ENCODE measurements around the gene TEX53.
A peak's percentile ranks its signal among the peaks of the same experiment; 100 is the strongest.

TEX53 gene

DNA sequence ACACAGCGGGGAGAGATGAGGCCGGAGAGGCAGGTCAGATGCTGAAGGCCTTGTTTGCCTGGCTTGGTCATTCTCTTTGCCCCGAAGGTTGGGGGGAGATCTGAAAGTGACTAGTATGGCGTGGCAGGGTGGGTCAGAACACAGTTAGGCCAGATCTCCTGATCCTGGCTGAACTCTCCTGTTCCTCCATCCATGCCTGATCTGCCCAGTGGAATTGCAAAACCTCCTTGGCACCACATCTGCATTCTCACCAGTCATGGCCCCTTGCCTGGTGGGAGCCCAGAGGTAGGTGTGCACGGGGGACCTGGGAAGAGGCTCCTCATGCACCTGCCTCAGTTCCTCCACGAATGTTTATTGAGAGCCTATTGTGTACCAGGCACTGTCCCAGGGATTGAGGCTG lies 23.2 kb downstream of the TEX53 start:
- DNase-seq (ENCODE audit: low spot score) = no peak

DNA sequence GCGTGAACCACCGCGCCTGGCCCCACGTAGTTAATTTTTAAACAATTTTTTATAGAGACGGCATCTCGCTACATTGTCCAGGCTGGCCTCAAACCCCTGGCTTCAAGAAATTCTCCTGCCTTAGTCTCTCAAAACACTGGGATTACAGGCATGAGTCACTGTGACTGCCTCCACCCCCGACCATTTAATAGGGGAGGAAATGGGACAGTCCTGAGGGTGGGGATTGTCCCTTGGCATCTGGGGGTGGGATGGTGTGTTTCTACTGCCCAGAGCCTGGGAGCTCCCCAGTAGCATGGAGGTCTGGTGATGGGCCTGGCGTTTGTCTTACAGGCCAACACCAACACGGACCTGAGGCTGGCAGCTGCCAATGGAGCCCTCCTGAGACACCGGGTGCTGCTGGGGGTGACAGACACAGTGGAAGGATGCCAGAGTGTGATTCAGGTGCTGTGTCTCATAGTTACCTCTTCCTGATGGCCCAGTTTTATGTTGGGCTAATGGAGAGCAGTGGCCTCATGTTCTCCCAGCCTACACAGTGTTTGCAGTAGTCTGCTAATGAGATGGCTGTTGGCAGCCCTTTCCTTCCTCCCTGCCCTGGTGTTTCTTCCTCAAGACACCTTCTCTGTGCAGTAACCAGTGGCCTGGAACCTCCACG lies 24.0 kb downstream of the TEX53 start:
- no peak for DNase-seq (ENCODE audit: low spot score)

DNA sequence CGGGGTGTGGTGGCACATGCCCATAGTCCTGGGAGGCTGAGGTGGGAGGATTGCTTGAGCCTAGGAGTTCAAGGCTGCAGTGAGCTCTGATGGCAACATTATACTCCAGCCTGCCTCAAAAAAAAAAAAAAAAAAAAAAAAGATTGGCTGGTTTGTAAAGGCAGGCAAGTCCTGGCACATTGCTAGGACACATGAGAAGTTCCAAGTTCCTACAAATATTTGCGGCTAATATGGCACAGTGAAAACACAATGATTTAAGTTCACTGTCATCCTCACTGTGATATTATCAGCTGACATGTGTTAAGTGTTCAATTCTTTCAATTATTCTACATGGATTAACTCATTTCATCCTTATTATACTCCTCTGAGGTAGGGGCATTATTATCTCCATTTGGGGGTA lies 26.4 kb downstream of the TEX53 start:
- DNase-seq (ENCODE audit: low spot score) = no peak

DNA sequence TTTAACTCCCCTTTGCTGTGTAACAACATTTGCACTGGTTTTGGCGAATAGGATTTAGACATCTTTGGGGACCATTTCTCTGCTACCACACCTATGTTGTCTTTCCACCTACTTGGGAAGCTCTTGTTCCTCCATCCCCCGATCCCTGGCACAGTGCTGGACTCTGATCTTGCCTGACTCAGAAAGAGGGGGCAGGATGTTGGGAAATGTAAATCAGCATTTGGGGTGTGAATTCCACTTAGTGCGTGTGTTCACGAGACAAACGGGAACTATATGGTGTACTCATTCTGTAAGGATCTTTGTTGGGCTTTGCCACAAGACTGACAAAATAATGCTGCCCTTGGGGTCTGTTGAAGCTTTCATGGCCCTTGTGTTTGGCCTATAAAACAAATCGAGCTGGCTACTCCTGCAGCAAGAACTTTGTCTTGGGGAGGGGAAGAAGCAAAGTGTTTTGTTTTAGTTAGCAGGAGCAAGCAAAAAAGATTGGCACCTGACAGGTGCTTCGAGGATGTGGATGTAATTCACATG lies 28.0 kb downstream of the TEX53 start:
- DNase-seq (ENCODE audit: low spot score) = no peak

DNA sequence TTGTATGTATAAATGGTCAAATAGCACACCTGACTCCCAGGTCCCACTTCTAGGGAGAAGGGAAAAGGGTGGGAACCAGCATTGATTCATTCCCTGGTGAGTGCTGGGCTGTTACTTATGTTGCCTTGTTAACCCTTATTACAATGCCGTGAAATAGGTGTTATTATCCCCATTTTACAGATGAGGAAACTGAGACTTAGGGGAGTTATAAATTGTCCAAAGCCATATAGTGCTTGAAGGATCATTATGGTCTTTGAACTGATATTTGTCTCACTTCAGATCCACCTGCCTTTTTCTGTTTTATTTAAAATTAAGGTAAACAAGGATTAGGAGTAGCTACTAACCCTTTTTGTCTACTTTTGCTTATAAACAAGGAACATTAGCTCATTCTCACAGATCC lies 30.1 kb downstream of the TEX53 start:
- no peak for DNase-seq (ENCODE audit: low spot score)

DNA sequence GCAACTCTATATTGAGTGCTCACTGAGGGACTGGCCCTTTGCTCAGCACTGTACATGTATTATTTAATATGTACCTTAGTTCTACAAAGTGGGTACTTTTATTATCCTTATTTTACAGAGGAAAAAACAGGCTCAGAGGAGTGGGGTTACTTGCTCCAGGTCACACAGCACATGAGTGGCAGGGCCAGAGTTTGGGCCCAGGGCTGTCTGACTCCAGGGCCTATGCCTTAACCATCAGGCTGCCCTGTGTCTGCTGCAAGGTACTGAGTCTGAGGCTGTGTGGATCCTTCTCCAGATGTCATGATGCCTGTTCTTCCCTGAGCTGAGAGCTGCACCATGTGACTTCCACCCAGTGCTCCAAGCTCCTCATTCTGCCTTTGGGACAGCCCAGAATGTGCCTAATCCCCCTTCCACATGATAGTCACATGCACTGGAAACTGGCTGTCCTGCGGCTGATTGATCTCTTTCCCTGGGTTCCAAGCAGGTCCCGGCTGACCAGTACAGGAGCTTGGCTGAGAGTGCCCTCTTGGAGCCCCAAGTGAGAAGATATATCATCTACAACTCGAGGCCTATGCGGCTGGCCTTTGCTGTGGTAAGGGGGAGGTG lies 31.1 kb downstream of the TEX53 start:
- DNase-seq (ENCODE audit: low spot score) = no peak

DNA sequence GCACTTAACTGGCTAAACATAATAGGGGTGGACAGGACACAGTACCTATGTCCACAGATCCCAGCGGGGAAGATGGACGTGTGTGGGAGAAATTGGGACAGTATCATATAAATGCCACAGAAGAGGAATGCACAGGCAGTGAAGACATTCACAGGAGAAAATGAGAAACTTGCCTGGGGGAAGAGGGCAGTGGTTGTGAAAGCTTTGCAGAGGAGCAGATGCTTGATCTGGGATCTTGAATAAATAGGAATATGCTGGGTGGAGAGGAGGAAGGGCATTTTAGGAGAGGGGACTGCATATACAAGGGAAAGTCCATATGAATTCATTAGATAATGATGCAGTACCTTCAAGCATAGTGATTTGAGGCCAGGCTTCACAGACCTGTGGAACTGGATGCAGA lies 32.9 kb downstream of the TEX53 start:
- no peak for DNase-seq (ENCODE audit: low spot score)

DNA sequence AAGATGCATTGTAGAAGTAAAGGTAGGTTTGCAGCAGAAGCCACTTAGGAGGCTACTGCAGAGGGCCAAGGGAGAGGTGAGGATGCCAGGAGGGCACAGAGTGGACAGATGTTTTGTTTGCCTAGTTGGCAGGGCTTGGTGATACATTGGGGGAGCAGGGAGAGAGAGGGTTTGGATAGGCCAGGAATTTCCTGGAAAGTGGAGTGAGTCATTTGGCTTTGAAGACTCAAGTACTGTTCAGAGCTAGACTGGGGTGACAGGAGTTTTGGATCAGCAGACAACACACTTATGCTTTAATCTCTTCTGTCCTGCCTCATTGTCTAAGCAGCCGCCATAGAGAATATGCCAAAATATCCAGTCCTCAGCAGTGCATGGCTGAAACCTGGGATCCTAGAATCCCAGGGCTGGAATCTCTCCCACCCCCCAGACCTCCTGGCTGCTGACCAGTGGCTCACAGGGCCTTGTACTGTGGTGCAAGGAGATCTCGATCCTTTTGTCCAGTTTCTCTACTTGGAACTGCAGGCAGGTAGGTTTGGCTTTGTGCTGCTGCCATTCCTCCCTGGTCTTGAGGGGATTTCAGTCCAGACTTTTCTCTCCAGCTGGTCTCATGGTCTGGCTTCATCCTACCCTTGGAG lies 35.5 kb downstream of the TEX53 start:
- DNase-seq (ENCODE audit: low spot score) = no peak

DNA sequence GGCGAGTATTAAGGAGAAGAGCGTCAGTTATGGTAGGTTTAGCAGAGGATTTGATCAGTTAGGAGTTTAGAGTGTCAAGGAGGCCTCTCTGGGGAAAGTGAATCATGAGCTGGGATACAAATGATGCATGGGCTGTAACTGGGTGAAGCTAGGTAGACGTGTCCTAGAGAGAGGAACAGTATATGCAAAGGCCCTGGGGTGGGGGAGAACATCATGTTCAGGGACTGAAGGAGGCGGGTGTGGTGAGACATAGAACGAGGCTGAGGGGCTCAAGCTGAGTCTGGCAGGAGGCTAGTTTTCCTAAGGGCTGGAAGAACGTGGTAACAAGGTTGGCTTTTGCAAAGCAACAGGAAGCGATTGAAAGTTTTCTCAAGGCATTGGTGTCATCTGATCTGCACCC lies 36.0 kb downstream of the TEX53 start:
- no peak for DNase-seq (ENCODE audit: low spot score)

DNA sequence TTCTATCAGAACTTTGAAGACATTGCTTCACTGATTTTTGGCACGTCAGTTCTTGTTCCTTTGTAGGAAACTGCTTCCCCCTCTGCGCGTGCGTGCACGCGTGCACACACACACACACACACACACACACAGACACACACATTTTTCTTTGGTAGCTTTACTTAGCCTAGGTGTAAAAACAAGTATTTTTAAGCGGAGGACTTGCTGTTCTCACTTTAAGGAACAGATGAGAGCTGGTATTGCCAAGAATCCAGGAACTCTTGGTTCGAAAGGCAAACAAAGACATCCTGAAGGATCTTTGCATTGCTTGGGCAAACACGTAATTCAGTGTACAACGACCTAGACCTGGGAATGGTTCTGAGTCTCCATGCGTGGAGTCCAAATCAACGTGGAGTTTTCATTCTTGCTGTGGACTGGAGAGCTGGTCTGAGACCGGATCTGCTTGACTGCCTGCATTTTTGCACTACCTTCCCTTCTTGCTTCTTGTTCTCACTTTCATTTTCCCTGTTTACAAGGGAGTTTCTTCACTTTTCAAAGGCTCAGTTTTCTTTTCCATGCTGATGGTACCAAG lies 38.3 kb downstream of the TEX53 start:
- no peak for DNase-seq (ENCODE audit: low spot score)

DNA sequence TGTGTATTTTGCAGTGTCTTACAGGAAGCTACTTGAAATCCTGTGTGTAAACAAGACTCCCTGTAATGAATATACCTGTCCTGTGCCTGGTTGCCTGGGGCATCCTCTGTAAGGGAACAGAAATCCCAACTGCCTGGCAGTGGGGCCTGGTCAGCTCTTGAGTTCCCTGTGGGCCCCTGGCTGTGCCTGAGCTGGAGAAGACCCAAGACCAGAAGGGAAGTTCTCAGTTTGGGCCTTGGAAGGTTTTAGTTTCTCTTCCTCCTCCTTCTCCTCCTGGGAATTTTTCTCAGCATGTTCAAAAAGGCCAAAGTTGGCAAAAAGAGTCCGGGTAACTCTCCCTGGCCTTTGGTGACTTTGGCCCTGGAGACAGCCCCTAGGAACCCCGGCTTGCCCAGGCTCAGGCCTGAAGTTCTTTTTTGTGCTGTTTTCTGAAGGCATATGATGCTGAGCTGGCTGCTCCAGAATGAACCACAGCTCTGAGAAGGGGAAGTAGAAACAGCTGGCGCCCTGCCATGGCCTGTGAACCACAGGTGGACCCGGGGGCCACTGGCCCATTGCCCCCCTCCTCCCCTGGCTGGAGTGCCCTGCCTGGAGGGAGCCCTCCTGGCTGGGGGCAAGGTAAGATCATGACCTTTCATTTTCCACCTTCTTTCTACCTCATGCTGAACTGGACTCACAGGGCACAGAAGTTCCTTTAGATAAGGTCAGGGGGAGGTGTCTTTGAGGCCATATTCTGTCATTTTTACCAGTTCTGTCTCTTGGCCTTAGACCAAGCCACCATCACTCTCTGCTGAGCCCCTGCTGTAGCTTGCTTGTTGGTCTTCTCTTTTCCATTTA lies 40.7 kb downstream of the TEX53 start:
- peak; percentile 24 for DNase-seq (ENCODE audit: low spot score)

DNA sequence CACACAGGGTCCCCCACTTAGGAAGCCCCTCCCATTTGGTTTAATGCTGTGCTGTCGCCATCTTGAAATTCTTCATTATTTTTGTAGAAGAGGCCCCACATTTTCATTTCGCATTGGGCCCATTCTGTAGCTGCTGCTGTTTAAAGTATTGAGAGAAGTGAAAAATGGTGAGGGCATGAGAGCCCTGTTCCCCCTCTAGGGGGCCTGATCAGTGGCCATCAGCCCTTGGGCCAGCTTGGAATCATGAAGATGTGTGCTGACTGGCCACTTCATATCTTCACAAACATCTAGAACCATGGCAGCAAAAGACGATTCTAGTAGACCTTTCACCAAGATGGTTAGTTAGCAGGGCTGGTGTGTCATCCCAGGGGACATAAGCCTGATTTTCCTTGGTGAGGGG lies 43.2 kb downstream of the TEX53 start:
- no peak for DNase-seq (ENCODE audit: low spot score)

DNA sequence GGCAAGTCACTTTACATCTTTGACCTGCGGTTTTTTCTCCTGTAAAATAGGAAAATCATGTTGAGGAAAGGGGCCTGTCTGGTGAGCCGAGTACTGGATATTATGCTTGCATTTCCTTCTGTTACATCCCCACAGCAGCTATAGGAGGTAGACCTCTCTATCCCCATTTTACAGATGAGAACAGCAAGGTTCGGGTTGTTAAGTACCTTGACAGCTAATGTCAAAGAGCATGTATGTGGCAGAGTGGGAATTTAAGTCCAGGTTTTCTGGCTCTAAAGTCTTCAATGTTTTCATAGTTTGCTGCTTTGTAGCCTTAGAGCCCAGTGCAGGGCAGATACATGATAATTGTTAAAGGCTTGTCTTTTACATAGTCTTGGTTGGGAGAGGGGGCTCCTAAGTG lies 43.7 kb downstream of the TEX53 start:
- DNase-seq (ENCODE audit: low spot score) = no peak

DNA sequence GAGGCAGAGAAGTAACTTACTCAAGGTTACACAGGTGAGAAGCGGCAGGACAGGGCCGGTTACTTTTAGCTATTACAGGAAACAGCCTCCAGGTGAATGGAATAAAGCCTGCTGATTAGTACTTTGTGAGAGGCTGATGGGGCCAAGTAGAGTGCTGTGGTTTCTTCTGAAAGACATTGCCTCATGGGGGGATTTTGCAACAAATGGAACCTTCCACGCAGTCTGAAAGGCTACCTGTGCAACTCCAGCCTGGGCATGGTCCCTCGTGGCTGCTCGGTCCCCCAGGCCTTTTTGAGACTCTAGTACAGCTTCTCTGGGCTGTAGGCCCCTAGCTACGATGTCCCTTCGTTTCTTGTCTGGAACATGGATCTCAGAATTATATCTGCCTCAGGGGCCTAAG lies 44.5 kb downstream of the TEX53 start:
- DNase-seq (ENCODE audit: low spot score) = no peak

DNA sequence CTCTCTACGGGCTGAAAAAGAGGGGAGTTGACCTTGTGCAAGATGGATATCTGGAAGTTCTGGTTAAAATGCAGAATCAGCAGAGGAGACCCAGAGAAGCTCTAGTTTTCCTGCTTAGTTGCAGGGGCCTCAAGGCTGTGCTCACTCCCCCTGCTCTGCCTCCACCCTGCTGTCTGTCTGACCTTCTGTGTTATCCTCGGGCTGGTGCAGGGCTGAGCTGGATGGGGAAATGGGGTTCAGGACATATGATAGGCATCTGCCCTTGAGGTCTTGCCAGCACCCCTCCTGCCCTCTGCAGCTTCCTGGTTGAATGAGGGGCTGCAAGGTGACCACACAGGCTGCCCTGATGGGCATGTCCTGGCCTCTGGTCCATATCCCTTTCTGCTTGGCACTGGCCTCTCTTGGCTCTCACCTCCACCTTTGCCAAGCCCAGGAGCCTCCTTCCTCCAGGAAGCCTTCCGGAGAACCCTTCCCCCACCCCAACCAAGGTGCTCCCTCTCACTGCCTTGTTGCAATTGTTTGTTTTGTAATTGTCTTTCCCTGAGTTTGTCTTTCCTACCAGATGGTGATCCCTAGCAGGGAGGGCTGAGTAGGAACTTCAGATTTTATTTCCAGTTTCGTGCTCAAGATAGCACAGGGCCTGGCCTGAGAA lies 45.2 kb downstream of the TEX53 start:
- DNase-seq (ENCODE audit: low spot score) = no peak

DNA sequence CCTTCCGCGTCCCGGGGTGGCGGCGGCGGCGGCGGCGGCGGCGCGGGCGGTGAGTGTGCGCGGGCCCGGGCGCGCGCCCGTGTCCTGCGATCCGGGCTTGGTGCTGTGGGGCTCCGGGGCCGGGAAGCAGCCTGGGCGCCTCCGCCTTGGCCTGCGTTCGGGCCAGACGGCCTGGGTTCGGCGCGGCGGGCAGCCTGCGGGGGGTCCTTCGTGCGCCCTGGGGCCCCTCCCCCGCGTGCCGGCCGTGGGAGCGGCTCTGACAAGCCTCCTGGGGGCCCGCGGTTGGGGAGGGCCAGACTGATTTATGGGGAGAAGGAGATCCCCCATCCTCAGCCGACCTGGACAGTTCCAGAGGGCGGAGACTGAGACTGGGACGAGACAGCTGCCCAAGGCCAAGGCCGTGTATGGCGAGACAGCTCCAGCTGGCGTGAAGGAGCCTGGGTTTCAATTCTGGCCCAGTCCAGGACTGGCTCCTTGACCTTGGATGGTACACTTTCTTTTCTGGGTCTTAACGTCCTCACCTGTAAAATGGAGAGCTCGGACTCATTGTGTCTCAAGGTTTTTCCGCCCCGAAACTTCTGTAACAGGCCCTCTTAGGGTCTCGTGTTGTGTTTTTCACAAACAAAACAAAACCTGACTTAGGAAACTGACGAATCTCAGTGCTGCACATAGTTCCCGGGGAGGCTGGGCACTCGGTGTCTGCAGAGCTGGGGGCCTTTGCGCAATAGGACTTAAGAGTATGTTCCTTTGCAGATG lies 45.9 kb downstream of the TEX53 start:
- peak; percentile 31 for DNase-seq (ENCODE audit: low spot score)

DNA sequence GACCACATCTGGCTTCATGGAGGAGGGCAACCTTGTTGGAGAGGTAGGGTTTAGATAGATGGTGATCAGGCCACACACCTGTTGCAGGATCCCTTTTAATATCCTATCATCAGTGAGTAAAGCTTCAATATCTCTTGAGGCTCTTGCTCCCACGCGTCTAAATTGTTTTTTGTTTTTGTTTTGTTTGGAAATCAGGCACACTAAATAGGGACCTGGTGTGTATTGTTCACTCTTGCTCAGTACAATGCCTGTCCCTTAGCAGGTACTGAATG lies 49.1 kb downstream of the TEX53 start:
- DNase-seq (ENCODE audit: low spot score) = no peak

DNA sequence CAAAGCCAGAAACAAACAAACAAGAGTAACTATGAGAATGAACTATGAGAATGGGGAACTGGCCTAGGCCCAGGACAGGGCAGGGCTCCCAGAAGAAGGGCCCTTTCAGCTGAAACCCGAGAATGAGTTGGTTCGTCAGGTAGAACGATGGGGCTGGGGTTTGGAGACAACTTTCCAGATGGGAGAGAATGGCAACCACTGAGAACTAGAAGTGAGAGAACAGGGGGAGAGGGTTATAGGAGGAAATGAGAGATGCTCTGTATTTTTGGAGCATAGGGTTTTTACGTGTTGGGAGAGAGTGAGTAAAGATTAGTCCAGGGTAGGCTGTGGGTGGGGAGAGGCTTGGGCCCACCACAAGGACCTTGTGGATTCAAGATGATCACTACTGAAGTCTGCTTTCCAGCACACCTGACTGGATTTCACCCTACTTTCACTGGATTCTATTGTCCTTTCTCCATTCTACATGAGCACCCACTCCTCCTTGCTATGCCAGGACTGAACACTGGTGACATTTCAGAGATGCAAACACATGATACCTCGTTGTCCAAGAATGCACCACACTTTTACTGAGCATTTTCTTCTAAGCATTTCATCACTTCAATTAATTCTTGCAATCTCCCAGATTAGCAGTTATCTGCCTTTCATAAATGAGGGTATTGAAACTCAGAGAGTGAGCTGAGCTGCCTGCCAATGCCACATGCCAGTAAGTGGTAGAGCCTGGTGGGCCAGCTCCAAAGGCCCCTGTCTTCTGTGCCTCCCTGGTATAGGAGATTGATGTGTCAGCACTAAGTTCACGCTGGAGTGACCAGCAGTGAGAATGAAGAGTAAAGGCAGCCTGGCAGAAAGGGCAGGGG lies 49.7 kb downstream of the TEX53 start:
- DNase-seq (ENCODE audit: low spot score) = no peak

DNA sequence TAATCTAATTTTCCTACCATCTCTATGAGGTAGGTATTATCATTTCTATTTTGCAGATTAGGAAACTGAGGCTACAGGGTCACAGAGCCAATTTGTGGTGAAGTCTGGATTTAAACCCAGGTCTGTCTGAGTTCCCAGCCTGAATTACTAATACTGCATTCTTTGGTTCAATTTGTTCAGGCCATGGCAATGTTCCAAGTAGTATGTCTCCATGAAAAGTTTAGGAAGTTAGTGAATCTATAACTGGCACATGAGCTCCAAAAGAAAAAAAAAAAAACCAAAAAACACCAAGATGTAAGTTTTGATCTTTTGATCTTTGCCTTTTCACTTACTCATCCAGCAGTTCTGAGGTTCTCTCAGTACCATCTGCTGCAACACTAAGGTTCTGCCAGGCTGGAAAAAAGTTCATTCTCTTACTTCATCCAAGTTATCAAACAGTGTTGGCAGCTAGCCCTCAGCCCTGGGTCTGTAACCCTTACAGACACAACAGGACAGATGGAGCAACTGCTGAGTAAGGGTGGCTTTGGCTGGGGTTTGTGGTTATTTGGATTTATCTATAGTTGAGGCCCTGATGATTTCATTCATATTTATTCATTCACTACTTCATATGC lies 50.9 kb downstream of the TEX53 start:
- no peak for DNase-seq (ENCODE audit: low spot score)
